ENCODE measurements around the gene LLGL1.

The LLGL1 gene

DNA sequence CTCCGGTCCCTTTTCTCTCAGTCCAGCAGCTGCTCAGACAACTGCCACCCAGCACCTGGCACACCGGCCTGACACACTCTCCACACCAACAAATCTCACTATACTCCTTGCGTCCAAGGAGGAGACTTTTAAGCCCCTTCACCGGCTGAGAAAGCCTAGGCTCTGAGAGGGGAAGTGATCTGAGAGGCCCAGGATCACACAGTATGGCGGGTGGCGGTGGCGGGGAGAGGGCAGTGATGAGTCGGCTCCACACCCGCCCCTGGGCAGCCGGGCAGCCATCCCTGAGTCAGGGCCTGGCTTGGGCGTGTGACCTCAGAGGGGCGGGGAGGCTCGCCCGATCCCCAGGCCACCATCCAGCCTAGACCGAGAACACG, 32.5 kb downstream of the LLGL1 start:
- Histone ChIP-seq H3K9ac (ENCODE audit: low read length) (peak overlapping the region; percentile 85), H3K9me2 (ENCODE audit: low read depth, low read length) (no peaks in the 10 kb centered on the region), H3K9me3 (ENCODE audit: low read length) (no peaks in the 10 kb centered on the region), H3K27ac (ENCODE audit: low read depth, low read length, poor library complexity, severe bottlenecking) (peak overlapping the region; percentile 39), H3K79me2 (ENCODE audit: insufficient read depth, low read length) (no peaks in the 10 kb centered on the region), H3K4me1 (ENCODE audit: insufficient read depth, low read length, severe bottlenecking) (peaks cover 35% of the 10 kb centered on the region), H3F3A (ENCODE audit: insufficient read depth, low read length) (no peaks in the 10 kb centered on the region), H3K4me3 (ENCODE audit: low read depth, low read length, poor library complexity, severe bottlenecking) (peak overlapping the region; percentile 80), H3K27me3 (ENCODE audit: insufficient read depth, low read length) (no peaks in the 10 kb centered on the region), H3K4me2 (ENCODE audit: low read length) (peak overlapping the region; percentile 72), H4K20me1 (ENCODE audit: insufficient read depth, low read length) (no peaks in the 10 kb centered on the region), H3K36me3 (ENCODE audit: insufficient read depth, low read length) (peaks cover 24% of the 10 kb centered on the region; the same call in 1 of the 2 replicates), H2AFZ (ENCODE audit: low read length) (no peak overlapping the region)
- no peak for TF ChIP-seq EZH2 (IDR thresholded peaks at IDR 0.05; ENCODE audit: borderline replicate concordance, low read length)
- TF ChIP-seq, protein P1, sequence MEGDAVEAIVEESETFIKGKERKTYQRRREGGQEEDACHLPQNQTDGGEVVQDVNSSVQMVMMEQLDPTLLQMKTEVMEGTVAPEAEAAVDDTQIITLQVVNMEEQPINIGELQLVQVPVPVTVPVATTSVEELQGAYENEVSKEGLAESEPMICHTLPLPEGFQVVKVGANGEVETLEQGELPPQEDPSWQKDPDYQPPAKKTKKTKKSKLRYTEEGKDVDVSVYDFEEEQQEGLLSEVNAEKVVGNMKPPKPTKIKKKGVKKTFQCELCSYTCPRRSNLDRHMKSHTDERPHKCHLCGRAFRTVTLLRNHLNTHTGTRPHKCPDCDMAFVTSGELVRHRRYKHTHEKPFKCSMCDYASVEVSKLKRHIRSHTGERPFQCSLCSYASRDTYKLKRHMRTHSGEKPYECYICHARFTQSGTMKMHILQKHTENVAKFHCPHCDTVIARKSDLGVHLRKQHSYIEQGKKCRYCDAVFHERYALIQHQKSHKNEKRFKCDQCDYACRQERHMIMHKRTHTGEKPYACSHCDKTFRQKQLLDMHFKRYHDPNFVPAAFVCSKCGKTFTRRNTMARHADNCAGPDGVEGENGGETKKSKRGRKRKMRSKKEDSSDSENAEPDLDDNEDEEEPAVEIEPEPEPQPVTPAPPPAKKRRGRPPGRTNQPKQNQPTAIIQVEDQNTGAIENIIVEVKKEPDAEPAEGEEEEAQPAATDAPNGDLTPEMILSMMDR (IDR thresholded peaks at IDR 0.05; ENCODE audit: low read length), result no peak

DNA sequence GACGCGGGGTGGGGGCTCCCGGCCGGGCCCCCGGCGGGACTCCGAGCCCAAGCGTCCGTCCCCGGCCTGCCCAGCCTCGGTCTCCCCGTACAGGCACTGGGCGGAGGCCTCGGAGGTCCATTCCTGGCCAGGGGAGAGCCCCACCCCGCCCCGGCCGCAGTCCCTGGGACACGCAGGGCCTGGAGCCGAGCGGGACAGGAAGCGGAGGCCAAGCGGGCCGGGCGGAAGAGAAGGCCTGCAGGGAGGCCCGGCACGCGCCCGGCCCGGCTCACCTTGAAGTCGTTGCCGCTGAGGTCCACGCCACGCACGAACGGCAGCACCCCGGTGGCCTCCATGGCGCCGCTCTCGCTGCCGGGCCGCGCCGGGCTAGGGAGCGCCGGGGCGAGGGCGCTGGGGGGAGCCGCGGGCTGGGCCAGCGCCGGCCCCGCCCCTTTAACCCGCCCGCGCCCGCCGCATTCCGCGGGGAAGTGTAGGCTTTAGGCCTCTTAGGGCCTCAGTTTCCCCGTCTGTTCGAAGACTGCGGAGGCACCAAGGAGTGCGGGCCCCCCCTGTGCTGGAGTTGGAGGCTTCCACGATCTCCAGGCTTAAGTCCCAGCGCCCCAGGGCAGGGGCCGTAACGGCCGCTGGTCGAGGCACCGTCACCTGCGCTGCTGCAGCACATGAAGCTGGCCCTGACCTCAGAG, 33.1 kb downstream of the LLGL1 start, which contains the start of gene FLII:
FLII (minus strand) TSS at position 383 of the 683 bp plus-strand sequence; CDS start at position 335, 48 bp downstream.
- peaks cover 35% of the 10 kb centered on the region for H3K4me1 ChIP-seq (ENCODE audit: insufficient read depth, low read length, severe bottlenecking)
- H4K20me1 ChIP-seq (ENCODE audit: insufficient read depth, low read length), result no peaks in the 10 kb centered on the region
- H3K79me2 ChIP-seq (ENCODE audit: insufficient read depth, low read length), result no peaks in the 10 kb centered on the region
- peak within 1 kb of the TSS; percentile 79 for H3K27ac ChIP-seq (ENCODE audit: low read depth, low read length, poor library complexity, severe bottlenecking)
- H3K36me3 ChIP-seq (ENCODE audit: insufficient read depth, low read length), result peaks cover 19% of the 10 kb centered on the region; the same call in 1 of the 2 replicates
- no peaks in the 10 kb centered on the region for H3K9me3 ChIP-seq (ENCODE audit: low read length)
- H3F3A ChIP-seq (ENCODE audit: insufficient read depth, low read length), result no peaks in the 10 kb centered on the region
- peak within 1 kb of the TSS; percentile 92 for H3K4me2 ChIP-seq (ENCODE audit: low read length)
- no peaks in the 10 kb centered on the region for H3K9me2 ChIP-seq (ENCODE audit: low read depth, low read length)
- H3K4me3 ChIP-seq (ENCODE audit: low read depth, low read length, poor library complexity, severe bottlenecking), result peak within 1 kb of the TSS; percentile 80
- H3K27me3 ChIP-seq (ENCODE audit: insufficient read depth, low read length), result no peaks in the 10 kb centered on the region
- peak within 1 kb of the TSS; percentile 85 for H3K9ac ChIP-seq (ENCODE audit: low read length)
- TF ChIP-seq, protein P1 (IDR thresholded peaks at IDR 0.05; ENCODE audit: low read length), result no peak
- no peak for TF ChIP-seq EZH2 (IDR thresholded peaks at IDR 0.05; ENCODE audit: borderline replicate concordance, low read length)
- peak within 1 kb of the TSS; percentile 48 for H2AFZ ChIP-seq (ENCODE audit: low read length)

DNA sequence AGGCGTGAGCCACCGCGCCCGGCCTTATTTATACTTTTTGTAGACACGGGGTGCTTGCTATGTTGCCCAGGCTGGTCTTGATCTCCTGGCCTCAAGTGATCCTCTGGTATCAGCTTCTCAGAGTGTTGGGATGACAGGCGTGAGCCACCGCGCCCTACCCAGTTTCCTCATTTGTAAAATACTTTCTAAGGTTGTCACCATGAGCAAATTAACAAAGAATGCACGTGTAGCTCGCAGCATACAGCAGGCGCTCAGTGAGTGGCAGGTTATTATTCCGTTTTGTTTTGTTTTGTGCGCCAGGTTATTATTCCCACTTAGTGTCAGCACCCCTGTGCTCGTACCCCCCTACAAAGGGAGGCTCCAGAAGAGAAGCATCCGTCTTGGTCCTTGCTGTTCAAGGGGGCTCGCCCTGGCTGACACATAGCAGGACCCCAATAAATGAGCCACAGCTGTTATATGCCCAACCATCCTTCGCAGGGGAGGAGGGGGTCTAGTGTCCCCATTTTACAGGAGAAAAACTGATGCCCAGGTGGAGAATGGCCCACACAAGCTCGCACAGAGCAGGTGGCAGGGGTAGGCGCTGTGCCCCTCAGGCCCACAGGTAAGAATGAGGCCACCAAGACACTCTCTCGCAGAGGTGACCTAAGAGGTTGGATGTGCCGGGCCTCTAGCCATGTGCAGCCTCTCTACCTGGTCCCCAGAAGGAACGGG, 34.3 kb downstream of the LLGL1 start:
- TF ChIP-seq, protein P1 (IDR thresholded peaks at IDR 0.05; ENCODE audit: low read length), result no peak
- no peak for TF ChIP-seq EZH2 (IDR thresholded peaks at IDR 0.05; ENCODE audit: borderline replicate concordance, low read length)
- peak overlapping the region; percentile 92 for H3K4me2 ChIP-seq (ENCODE audit: low read length)
- H3K79me2 ChIP-seq (ENCODE audit: insufficient read depth, low read length), result no peaks in the 10 kb centered on the region
- no peaks in the 10 kb centered on the region for H3K27me3 ChIP-seq (ENCODE audit: insufficient read depth, low read length)
- no peaks in the 10 kb centered on the region for H4K20me1 ChIP-seq (ENCODE audit: insufficient read depth, low read length)
- H3K9me3 ChIP-seq (ENCODE audit: low read length), result no peaks in the 10 kb centered on the region
- H3K27ac ChIP-seq (ENCODE audit: low read depth, low read length, poor library complexity, severe bottlenecking), result peak overlapping the region; percentile 79
- no peaks in the 10 kb centered on the region for H3F3A ChIP-seq (ENCODE audit: insufficient read depth, low read length)
- peak overlapping the region; percentile 68 for H3K4me3 ChIP-seq (ENCODE audit: low read depth, low read length, poor library complexity, severe bottlenecking)
- H3K36me3 ChIP-seq (ENCODE audit: insufficient read depth, low read length), result peaks cover 6% of the 10 kb centered on the region; the same call in 1 of the 2 replicates
- peaks cover 35% of the 10 kb centered on the region for H3K4me1 ChIP-seq (ENCODE audit: insufficient read depth, low read length, severe bottlenecking)
- H3K9ac ChIP-seq (ENCODE audit: low read length), result peak overlapping the region; percentile 38; the same call in 1 of the 2 replicates
- H2AFZ ChIP-seq (ENCODE audit: low read length), result no peak overlapping the region
- no peaks in the 10 kb centered on the region for H3K9me2 ChIP-seq (ENCODE audit: low read depth, low read length)
